Measurements from ENCODE around the gene KRTAP5-4.

KRTAP5-4 gene

DNA sequence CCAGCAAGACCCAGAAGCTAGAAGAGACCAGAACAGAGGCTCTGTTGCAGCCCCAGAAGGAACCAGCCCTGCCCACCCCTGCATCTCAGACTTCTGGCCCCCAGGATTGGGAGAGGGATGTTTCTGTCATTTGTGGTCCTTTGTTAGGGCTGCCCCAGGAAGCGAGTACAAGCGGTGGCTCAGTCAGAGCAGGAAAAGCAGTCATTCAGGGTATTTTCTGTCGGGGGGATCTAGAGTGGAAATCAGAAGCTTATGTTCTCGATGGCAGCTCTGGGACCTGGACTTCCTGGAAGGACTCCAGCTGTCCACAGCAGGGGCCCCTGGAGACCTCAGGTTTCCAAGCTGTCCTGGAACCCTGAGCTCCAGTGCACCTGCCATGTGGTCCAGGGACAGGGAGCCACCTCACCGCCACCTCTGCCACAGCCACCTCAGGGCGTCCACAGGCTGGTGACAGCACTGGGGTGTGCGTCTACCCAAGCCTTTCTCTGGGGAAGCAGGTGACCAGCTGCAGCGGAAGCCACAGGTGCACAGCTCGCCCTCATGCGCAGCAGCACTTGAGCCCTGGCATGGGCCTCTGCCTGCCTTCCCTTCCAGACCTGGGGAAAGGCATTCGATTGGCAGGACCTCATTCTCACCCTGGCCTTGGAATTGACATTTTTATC is 10.2 kb upstream of the KRTAP5-4 start:
- H4K20me1 ChIP-seq (ENCODE audit: control insufficient read depth, insufficient read depth, low read depth, low read length) = no peaks in the 10 kb centered on the region; the same call in 1 of the 2 replicates
- H3K36me3 ChIP-seq (ENCODE audit: control insufficient read depth, low read length) = no peaks in the 10 kb centered on the region
- H3K9me3 ChIP-seq (ENCODE audit: control insufficient read depth, insufficient read depth, low read length) = no peaks in the 10 kb centered on the region
- H3K9me2 ChIP-seq (replicated peaks; ENCODE audit: control insufficient read depth, low read length) = no peaks in the 10 kb centered on the region
- H3K79me2 ChIP-seq (ENCODE audit: control insufficient read depth, low read length) = no peaks in the 10 kb centered on the region
- H3K27me3 ChIP-seq (ENCODE audit: control insufficient read depth, low read length) = peaks cover 5% of the 10 kb centered on the region; the same call in 1 of the 2 replicates
- no peaks in the 10 kb centered on the region for H3F3A ChIP-seq (ENCODE audit: control insufficient read depth, insufficient read depth)
- H3K4me2 ChIP-seq (ENCODE audit: low read length) = no peak overlapping the region
- H3K27ac ChIP-seq (ENCODE audit: low read depth, low read length) = no peak overlapping the region
- no peaks in the 10 kb centered on the region for H3K4me1 ChIP-seq (ENCODE audit: control insufficient read depth, low read length)
- H3K4me3 ChIP-seq (ENCODE audit: low read length) = no peak overlapping the region
- TF ChIP-seq EZH2phosphoT487 (IDR thresholded peaks at IDR 0.05; ENCODE audit: borderline replicate concordance, low read length) = no peak
- TF ChIP-seq, protein P1, sequence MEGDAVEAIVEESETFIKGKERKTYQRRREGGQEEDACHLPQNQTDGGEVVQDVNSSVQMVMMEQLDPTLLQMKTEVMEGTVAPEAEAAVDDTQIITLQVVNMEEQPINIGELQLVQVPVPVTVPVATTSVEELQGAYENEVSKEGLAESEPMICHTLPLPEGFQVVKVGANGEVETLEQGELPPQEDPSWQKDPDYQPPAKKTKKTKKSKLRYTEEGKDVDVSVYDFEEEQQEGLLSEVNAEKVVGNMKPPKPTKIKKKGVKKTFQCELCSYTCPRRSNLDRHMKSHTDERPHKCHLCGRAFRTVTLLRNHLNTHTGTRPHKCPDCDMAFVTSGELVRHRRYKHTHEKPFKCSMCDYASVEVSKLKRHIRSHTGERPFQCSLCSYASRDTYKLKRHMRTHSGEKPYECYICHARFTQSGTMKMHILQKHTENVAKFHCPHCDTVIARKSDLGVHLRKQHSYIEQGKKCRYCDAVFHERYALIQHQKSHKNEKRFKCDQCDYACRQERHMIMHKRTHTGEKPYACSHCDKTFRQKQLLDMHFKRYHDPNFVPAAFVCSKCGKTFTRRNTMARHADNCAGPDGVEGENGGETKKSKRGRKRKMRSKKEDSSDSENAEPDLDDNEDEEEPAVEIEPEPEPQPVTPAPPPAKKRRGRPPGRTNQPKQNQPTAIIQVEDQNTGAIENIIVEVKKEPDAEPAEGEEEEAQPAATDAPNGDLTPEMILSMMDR (IDR thresholded peaks at IDR 0.05; ENCODE audit: low read depth, low read length, poor library complexity, severe bottlenecking) = no peak

DNA sequence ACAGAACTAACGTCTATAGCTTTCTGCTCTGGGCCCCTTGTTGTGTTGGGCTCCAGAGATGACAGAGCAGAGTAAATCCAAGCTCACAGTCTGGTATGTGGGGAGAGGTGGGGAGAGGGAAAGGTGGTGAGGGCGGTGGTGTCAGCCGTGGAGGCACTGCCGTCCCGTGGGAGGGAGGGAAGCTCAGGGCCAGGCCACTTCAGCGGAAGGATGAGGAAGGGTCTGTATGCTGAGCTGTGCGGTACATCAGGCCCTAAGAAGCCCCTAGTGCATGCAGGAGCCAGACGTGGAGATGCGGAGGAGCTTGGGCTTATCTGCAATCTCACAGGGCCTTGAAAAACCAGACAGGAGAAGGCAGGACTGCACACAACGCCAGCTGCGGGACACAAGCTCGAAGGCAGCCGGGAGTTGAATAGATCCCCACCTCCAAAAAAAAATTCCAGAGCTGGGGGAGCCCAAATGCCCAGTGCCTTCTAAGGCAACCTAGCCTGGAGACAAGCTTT is 9.2 kb upstream of the KRTAP5-4 start:
- Histone ChIP-seq H3K4me1 (ENCODE audit: control insufficient read depth, low read length) (no peaks in the 10 kb centered on the region), H3K4me3 (ENCODE audit: low read length) (no peak overlapping the region), H3K9me2 (replicated peaks; ENCODE audit: control insufficient read depth, low read length) (no peaks in the 10 kb centered on the region), H3K27ac (ENCODE audit: low read depth, low read length) (no peak overlapping the region), H3K36me3 (ENCODE audit: control insufficient read depth, low read length) (no peaks in the 10 kb centered on the region), H3K79me2 (ENCODE audit: control insufficient read depth, low read length) (no peaks in the 10 kb centered on the region), H4K20me1 (ENCODE audit: control insufficient read depth, insufficient read depth, low read depth, low read length) (no peaks in the 10 kb centered on the region; the same call in 1 of the 2 replicates), H3K9me3 (ENCODE audit: control insufficient read depth, insufficient read depth, low read length) (no peaks in the 10 kb centered on the region), H3F3A (ENCODE audit: control insufficient read depth, insufficient read depth) (no peaks in the 10 kb centered on the region), H3K27me3 (ENCODE audit: control insufficient read depth, low read length) (peaks cover 5% of the 10 kb centered on the region; the same call in 1 of the 2 replicates), H3K4me2 (ENCODE audit: low read length) (no peak overlapping the region)
- TF ChIP-seq, protein P1 (IDR thresholded peaks at IDR 0.05; ENCODE audit: low read depth, low read length, poor library complexity, severe bottlenecking) = no peak
- no peak for TF ChIP-seq EZH2phosphoT487 (IDR thresholded peaks at IDR 0.05; ENCODE audit: borderline replicate concordance, low read length)

- no peak overlapping the region for H3K27ac ChIP-seq (ENCODE audit: low read depth, low read length)
- no peaks in the 10 kb centered on the region for H3K79me2 ChIP-seq (ENCODE audit: control insufficient read depth, low read length)
- peaks cover 5% of the 10 kb centered on the region; the same call in 1 of the 2 replicates for H3K27me3 ChIP-seq (ENCODE audit: control insufficient read depth, low read length)
- H3K4me3 ChIP-seq (ENCODE audit: low read length) = no peak overlapping the region
- TF ChIP-seq EZH2phosphoT487 (IDR thresholded peaks at IDR 0.05; ENCODE audit: borderline replicate concordance, low read length) = no peak
- no peaks in the 10 kb centered on the region for H3K4me1 ChIP-seq (ENCODE audit: control insufficient read depth, low read length)
- no peaks in the 10 kb centered on the region; the same call in 1 of the 2 replicates for H4K20me1 ChIP-seq (ENCODE audit: control insufficient read depth, insufficient read depth, low read depth, low read length)
- H3K9me2 ChIP-seq (replicated peaks; ENCODE audit: control insufficient read depth, low read length) = no peaks in the 10 kb centered on the region
- no peaks in the 10 kb centered on the region for H3K36me3 ChIP-seq (ENCODE audit: control insufficient read depth, low read length)
- H3K9me3 ChIP-seq (ENCODE audit: control insufficient read depth, insufficient read depth, low read length) = no peaks in the 10 kb centered on the region
- H3F3A ChIP-seq (ENCODE audit: control insufficient read depth, insufficient read depth) = no peaks in the 10 kb centered on the region
- no peak overlapping the region for H3K4me2 ChIP-seq (ENCODE audit: low read length)
These were observed 8.3 kb upstream of the KRTAP5-4 start for GRCh38 chr11:1630271-1630670.

All from DOHH2 (cell line).